ENCODE measurements around the gene IFITM10.

The IFITM10 gene

GRCh38 chr11:1763796-1764661 lies 13.6 kb upstream of the IFITM10 start, which contains the start of gene CTSD:
Gene CTSD, minus strand, starts transcription at chr11:1763927. Its CDS starts 68 bp downstream, at chr11:1763859.
- Histone ChIP-seq H3K9me3 (ENCODE audit: low read length) (no peaks in the 10 kb centered on the region), H3K27me3 (ENCODE audit: insufficient read depth, low read length) (peaks cover 3% of the 10 kb centered on the region), H3K4me1 (ENCODE audit: insufficient read depth, low read length) (peaks cover 8% of the 10 kb centered on the region), H3K36me3 (ENCODE audit: insufficient read depth, low read length) (peaks cover 6% of the 10 kb centered on the region), H3K4me3 (ENCODE audit: low read length) (peak within 1 kb of the TSS; percentile 92), H2AFZ (ENCODE audit: low read depth, low read length) (peak within 1 kb of the TSS; percentile 96)

GRCh38 chr11:1763336-1763795 lies 13.0 kb upstream of the IFITM10 start:
- peaks cover 8% of the 10 kb centered on the region for H3K4me1 ChIP-seq (ENCODE audit: insufficient read depth, low read length)
- peak overlapping the region; percentile 92 for H2AFZ ChIP-seq (ENCODE audit: low read depth, low read length)
- peaks cover 6% of the 10 kb centered on the region for H3K36me3 ChIP-seq (ENCODE audit: insufficient read depth, low read length)
- no peaks in the 10 kb centered on the region for H3K9me3 ChIP-seq (ENCODE audit: low read length)
- H3K27me3 ChIP-seq (ENCODE audit: insufficient read depth, low read length), result peaks cover 3% of the 10 kb centered on the region
- peak overlapping the region; percentile 92 for H3K4me3 ChIP-seq (ENCODE audit: low read length)

GRCh38 chr11:1762537-1763302 lies 12.3 kb upstream of the IFITM10 start:
- Histone ChIP-seq H3K4me1 (ENCODE audit: insufficient read depth, low read length) (peaks cover 8% of the 10 kb centered on the region), H3K9me3 (ENCODE audit: low read length) (no peaks in the 10 kb centered on the region), H3K36me3 (ENCODE audit: insufficient read depth, low read length) (peaks cover 6% of the 10 kb centered on the region), H3K4me3 (ENCODE audit: low read length) (peak overlapping the region; percentile 92), H2AFZ (ENCODE audit: low read depth, low read length) (peak overlapping the region; percentile 92), H3K27me3 (ENCODE audit: insufficient read depth, low read length) (peaks cover under 1% of the 10 kb centered on the region)

- peaks cover 9% of the 10 kb centered on the region for H3K36me3 ChIP-seq (ENCODE audit: insufficient read depth, low read length)
- H3K9me3 ChIP-seq (ENCODE audit: low read length), result no peaks in the 10 kb centered on the region
- H3K4me3 ChIP-seq (ENCODE audit: low read length), result no peak overlapping the region
- no peaks in the 10 kb centered on the region for H3K27me3 ChIP-seq (ENCODE audit: insufficient read depth, low read length)
- H2AFZ ChIP-seq (ENCODE audit: low read depth, low read length), result no peak overlapping the region
- peaks cover 8% of the 10 kb centered on the region for H3K4me1 ChIP-seq (ENCODE audit: insufficient read depth, low read length)
These were observed 11.6 kb upstream of the IFITM10 start for GRCh38 chr11:1761857-1762536.

GRCh38 chr11:1761110-1761856 lies 10.9 kb upstream of the IFITM10 start:
- Histone ChIP-seq H3K4me3 (ENCODE audit: low read length) (no peak overlapping the region), H3K36me3 (ENCODE audit: insufficient read depth, low read length) (peaks cover 10% of the 10 kb centered on the region), H3K4me1 (ENCODE audit: insufficient read depth, low read length) (peaks cover 8% of the 10 kb centered on the region), H3K9me3 (ENCODE audit: low read length) (no peaks in the 10 kb centered on the region), H2AFZ (ENCODE audit: low read depth, low read length) (no peak overlapping the region), H3K27me3 (ENCODE audit: insufficient read depth, low read length) (no peaks in the 10 kb centered on the region)

GRCh38 chr11:1760351-1761109 lies 10.1 kb upstream of the IFITM10 start:
- no peaks in the 10 kb centered on the region for H3K27me3 ChIP-seq (ENCODE audit: insufficient read depth, low read length)
- H3K36me3 ChIP-seq (ENCODE audit: insufficient read depth, low read length), result peaks cover 10% of the 10 kb centered on the region
- H2AFZ ChIP-seq (ENCODE audit: low read depth, low read length), result no peak overlapping the region
- no peak overlapping the region for H3K4me3 ChIP-seq (ENCODE audit: low read length)
- H3K9me3 ChIP-seq (ENCODE audit: low read length), result no peaks in the 10 kb centered on the region
- peaks cover 8% of the 10 kb centered on the region for H3K4me1 ChIP-seq (ENCODE audit: insufficient read depth, low read length)

GRCh38 chr11:1759851-1760220 lies 9.4 kb upstream of the IFITM10 start:
- no peak overlapping the region for H2AFZ ChIP-seq (ENCODE audit: low read depth, low read length)
- no peaks in the 10 kb centered on the region for H3K27me3 ChIP-seq (ENCODE audit: insufficient read depth, low read length)
- H3K4me3 ChIP-seq (ENCODE audit: low read length), result no peak overlapping the region
- peaks cover 8% of the 10 kb centered on the region for H3K4me1 ChIP-seq (ENCODE audit: insufficient read depth, low read length)
- no peaks in the 10 kb centered on the region for H3K9me3 ChIP-seq (ENCODE audit: low read length)
- peaks cover 12% of the 10 kb centered on the region for H3K36me3 ChIP-seq (ENCODE audit: insufficient read depth, low read length)

GRCh38 chr11:1759151-1759850 lies 8.9 kb upstream of the IFITM10 start:
- Histone ChIP-seq H3K36me3 (ENCODE audit: insufficient read depth, low read length) (peaks cover 13% of the 10 kb centered on the region), H3K27me3 (ENCODE audit: insufficient read depth, low read length) (no peaks in the 10 kb centered on the region), H3K4me3 (ENCODE audit: low read length) (no peak overlapping the region), H3K9me3 (ENCODE audit: low read length) (no peaks in the 10 kb centered on the region), H2AFZ (ENCODE audit: low read depth, low read length) (no peak overlapping the region), H3K4me1 (ENCODE audit: insufficient read depth, low read length) (peaks cover 6% of the 10 kb centered on the region)

GRCh38 chr11:1758611-1759150 lies 8.3 kb upstream of the IFITM10 start:
- Histone ChIP-seq H2AFZ (ENCODE audit: low read depth, low read length) (no peak overlapping the region), H3K9me3 (ENCODE audit: low read length) (no peaks in the 10 kb centered on the region), H3K4me3 (ENCODE audit: low read length) (no peak overlapping the region), H3K36me3 (ENCODE audit: insufficient read depth, low read length) (peaks cover 13% of the 10 kb centered on the region), H3K4me1 (ENCODE audit: insufficient read depth, low read length) (peaks cover 6% of the 10 kb centered on the region), H3K27me3 (ENCODE audit: insufficient read depth, low read length) (no peaks in the 10 kb centered on the region)

GRCh38 chr11:1757861-1758610 lies 7.6 kb upstream of the IFITM10 start:
- H3K36me3 ChIP-seq (ENCODE audit: insufficient read depth, low read length), result peaks cover 13% of the 10 kb centered on the region
- H3K27me3 ChIP-seq (ENCODE audit: insufficient read depth, low read length), result no peaks in the 10 kb centered on the region
- H3K9me3 ChIP-seq (ENCODE audit: low read length), result no peaks in the 10 kb centered on the region
- no peak overlapping the region for H2AFZ ChIP-seq (ENCODE audit: low read depth, low read length)
- H3K4me3 ChIP-seq (ENCODE audit: low read length), result no peak overlapping the region
- H3K4me1 ChIP-seq (ENCODE audit: insufficient read depth, low read length), result peaks cover 4% of the 10 kb centered on the region

Measured in neuron (in vitro differentiated cells).